NCI-H2196 (cell line): ENCODE data around the gene GABRG1.

Experiments
- DNase-seq: peaks from one replicate; lab custom pipeline; 2025; ENCODE audit not compliant: unreplicated experiment; lab: John Stamatoyannopoulos, UW

Gene GABRG1

DNA sequence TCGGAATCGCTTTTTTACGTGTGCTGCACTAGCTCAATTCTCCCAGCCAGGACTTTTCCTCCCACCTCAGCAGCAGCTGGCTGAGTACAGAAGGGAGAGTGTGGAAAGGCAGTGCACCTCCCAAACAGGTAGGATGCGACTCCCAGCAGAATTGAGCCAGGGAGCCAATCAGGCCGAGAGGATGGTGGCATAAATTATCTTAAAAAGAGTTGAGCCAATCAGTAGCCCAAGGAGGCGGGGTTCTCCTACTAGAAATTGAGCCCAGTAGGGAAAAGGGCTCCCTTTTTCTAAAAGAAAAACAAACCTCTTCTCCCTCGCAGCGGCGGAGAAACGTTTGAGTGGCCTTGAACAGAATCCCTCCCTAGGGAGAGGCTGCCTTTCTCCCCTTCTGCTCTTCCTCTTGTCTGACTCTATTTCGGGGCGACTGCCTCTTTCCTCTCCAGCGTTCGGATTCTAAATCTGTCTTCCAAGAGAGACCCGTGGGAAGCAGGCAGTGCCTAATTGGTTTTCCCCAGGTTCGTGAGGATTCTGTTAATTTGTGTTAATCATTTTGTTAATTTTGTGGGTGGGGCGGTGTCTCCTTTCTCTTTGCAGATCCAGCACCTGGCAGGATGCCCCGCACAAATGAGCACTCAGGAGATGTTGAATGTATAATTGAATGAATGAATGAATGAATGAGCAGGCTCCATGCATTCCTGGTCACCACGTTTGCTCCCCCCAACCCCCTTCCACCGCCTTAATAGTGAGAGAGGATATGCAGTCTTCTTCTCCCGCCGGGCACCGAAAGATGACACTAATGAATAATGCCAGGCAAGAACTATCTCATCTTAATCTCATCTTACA, at the start of gene GABRG1:
Gene GABRG1 (minus strand): TSS at position 142 of the 843 bp plus-strand sequence. CDS start 141 bp downstream, at position 1.
- no peak for DNase-seq

DNA sequence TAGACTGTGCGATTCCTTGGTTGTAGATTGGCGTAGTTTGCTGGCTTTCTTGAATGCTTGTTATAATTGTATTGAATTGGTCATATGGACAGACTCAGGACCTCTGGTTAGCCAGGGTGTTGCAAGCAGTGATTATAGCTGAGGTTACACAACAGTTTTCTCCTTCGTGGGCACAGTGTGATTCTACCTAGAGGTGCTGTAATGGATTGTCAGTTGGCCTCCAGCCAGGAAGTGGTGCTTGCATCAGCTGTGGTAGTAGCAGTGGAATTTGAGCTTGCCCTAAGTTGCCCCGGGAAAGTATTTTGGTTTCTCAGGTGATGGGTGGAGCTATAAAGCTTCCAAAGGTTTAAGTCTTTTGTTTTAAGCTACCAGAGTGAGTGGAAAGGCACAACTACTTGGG, 23.1 kb upstream of the GABRG1 start:
- no peak for DNase-seq

DNA sequence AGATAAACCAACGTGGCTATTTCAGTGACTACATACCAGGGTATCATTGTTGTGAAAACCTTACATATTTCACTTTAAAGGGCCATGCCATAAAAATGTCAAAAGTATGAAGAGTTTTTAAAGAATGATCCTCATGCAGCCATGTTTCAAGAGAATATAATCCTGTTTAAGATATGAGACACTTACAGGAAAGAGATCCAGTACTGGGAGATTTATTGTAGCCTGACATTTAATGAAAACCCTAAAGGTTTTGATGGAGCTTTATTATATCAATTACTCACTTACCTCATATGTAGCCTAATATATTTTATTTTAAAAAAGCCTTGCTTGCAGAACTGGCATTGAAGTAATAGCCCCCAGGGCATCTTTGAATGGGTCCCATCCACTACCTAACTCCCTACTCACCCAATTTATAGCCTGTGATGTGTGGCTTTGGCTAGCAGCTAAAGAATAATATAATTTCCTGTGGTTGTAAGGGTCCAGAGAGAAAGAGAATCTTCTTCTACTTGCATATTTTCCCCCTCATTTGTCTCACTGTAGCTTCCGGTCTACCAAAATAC, 7.7 kb upstream of the GABRG1 start:
- no peak for DNase-seq

DNA sequence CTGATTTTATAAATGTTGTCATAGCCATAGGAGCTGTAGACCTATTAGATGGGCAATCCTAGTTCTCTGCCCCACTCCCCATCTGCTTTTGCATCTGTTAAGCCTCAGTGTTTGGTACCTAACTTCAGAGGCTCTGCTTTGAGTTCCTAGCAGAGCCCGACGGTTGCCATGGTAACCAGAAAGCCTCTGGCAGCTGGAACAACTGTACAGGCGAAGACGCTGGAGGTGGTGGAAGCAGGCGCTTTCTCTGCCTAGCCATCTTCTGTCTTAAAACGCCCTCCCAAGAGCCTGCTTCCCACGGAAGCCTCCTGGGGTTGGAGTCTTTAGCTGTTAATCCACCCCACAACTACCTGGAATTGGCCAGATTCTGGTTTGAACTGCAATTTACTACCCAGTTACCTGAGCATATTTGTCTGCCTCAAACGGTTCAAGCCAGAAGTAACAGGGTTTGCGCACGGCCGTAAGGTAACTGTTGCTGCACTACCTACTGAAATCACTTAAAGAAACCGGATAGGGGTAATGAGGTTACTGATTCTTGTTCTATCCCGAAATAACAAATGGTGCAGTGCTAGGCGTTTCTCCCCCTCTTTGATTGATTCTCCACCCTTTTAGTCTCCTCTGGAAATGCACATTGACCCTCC, 1.0 kb upstream of the GABRG1 start:
- DNase-seq, result peak; percentile 3

DNA sequence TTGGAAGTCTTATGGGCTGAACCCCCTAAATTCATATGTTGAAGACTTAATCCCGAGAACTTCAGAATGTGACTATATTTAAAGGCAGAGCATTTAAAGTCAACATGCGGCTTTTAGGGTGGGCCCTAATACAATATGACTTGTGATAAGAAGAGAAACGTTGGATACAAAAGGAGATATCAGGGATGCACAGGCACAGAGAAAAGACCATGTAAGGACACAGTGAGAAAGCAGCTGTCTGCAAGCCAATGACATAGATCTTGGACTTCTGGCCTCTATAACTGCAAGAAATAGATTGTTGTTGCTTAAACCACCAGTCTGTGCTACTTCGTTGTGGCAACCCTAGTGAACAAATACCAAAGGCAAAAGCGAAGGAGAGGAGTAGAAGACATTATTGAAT, 42.2 kb downstream of the GABRG1 start:
- DNase-seq, result no peak

DNA sequence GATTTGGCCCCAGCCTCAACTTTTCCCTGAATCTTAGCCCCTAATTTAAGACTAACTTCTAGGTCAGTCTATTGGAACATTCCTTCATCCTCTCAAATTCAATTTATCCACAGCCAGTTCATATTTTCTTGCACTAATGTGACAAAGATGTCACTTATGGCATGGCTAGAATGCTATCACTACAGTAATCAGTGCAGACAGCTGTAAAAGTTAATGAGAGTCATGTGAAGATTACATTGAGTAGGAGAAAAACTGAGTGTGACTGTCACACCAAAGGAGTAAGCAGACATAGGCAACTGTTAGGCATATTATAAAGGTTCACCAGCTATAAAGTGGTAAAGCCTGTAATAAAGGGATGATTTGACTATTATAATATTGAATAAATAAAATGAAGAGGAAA, 42.6 kb downstream of the GABRG1 start:
- DNase-seq, result no peak

DNA sequence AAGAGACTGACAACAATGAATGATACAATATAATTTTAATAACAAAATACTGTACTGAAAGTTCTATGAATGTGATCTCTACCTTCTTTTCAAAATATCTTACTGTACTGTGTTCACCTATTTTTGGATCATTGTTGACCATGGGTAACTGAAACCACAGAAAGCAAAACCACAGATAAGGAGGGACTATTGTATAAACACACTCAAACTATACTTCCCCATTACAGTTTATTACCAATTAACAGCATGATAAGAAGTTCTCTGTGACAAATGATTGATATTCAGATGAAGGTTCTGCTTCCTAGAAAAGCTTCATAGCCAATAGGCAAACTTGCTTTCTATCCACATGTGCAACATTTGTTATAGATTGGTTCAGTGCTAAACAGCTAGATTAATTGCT, 50.1 kb downstream of the GABRG1 start:
- DNase-seq, result no peak

DNA sequence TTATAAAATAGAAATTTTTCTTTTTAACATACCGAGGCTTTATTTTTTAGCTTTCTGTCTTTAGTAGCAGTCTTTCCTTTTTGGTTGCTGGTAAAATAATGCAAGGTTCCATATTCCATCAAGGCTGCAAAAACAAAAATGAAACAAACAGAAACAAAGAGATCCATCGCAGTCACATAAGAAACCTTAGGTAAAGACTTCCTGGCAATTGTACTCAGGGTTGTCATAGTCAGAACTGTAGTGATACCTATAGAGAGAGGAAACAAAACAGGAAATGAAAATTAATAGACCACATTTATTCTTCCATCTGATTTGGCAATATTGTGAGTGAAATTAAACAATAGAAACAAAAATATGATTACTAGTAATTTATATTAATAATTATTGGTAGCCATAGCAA, 72.5 kb downstream of the GABRG1 start:
- DNase-seq, result no peak

DNA sequence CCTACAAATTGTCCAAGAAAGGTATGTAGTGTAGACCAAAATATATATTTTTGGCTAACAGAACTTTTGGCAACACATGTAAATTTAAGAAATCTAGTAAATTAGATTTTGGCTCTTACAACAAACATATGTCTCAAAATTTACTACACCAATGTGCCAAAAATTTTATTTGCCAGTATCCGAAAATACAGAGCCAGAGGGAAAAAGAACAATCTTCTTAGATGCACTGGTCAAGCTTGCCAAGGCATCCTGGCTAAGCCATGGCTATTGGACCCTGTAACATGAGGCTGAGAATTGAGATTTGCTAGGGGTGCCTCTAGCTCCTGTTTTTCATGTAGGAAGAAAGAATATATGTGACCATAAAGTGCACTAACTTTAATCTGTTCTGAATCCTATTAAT, 91.8 kb downstream of the GABRG1 start:
- no peak for DNase-seq

DNA sequence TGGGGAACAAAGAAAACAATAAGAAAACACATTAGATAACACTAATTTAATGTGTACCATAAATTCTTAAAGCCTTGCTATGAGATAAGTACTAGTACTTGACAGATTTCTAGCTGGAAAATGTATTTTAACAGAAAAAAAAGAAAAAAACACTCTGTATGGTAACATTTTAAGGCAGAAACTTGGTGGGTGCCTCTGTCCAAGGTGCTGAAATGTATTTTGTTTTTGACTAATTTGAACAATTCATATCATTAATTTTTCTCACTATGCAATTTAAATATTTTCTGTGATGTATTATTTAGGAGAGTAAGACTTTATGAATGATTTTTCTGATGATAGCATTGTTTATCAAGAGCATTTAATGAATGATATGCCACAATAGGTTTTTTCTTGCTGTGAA, 107.5 kb downstream of the GABRG1 start:
- no peak for DNase-seq

DNA sequence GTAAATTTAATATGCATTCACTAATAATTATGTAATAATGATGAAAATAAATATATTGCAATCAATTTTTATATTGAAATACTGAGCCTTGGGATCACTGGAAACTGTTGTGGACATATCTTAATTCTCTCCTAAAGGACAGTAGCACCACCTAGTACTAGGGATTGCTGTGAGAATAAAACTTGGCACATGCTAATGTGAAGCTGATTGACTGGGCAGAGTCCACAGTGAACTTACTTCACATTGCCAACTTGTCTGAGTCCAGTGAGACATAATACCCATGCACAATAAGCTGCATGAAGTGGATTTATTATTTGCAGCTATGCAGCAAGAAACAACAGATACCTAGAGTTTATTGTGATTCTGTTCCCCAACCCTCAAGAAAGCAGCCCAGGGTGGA, 131.1 kb downstream of the GABRG1 start:
- no peak for DNase-seq

DNA sequence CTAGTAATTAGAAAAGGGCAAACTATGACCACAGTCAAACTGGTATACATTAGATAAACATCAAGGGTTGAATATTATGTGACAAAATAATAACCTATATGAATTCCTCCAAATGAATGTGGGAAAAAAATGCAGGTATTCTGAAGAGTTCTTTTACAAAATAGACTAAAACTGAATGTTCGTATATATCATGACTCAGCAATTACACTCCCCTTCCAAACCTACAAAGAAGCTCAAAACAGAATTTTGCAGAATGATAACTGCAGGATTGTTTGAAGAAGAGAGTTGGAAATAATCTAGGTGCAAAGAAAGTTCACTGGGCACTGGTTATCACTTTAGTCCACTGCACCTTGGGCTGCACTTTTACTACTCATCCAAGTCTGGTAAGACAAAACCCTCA, 134.1 kb downstream of the GABRG1 start:
- DNase-seq, result no peak

DNA sequence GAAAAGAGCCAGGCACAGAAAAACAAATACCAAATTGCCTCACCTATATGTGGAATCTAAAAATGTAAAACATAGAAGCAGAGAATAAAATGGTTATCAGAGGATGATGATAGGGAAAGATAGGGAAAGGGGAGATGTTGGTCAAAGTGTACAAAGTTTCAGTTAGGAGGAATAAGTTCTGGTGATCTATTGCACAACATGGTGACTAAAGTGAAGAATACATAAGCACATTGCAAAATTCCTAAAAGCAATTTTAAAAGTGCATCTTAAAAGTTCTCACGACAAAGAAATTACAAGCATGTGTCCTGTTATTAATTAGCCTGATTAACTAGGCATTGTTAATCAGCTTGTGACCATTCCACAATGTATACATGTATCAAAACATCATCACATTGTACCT, 136.0 kb downstream of the GABRG1 start:
- DNase-seq, result no peak
